GM23338 (cell line): ENCODE results near the gene SMTNL1. TPM values are rescaled to one million over a fixed set of nuclear protein-coding genes. Genes with fewer than 3 reads are reported as not detected.

Experiments used
- ATAC-seq: fragments of 200-7000 bp; cut with Tn5 transposase; 3 replicates; pipeline ENCODE4 v1.9.1; 2020
- DNase-seq: peaks from one replicate; pipeline ENCODE4 v3.0.0-alpha.2; 2015; ENCODE audit warnings: low spot score
- H2AFZ ChIP-seq: fragments of 200-600 bp; sonication (generic); 2 replicates; pipeline ENCODE4 v1.8.0; 2016; ENCODE audit warnings: antibody characterized with exemption, mild to moderate bottlenecking, moderate library complexity
- H3F3A ChIP-seq: fragments of 200-600 bp; sonication (generic); replicated peaks from 2 replicates; pipeline ENCODE4 v1.8.0; 2017; ENCODE audit warnings: antibody characterized with exemption, mixed run types, low read depth
- H3K27ac ChIP-seq: fragments of 200-600 bp; sonication (generic); 2 replicates; pipeline ENCODE4 v1.6.1; 2016; ENCODE audit warnings: low read depth
- H3K27me3 ChIP-seq: fragments of 200-600 bp; sonication (generic); 2 replicates; pipeline ENCODE4 v1.8.0; 2016; ENCODE audit warnings: mild to moderate bottlenecking, mixed run types, moderate library complexity; ENCODE audit not compliant: insufficient read depth
- H3K36me3 ChIP-seq: fragments of 200-600 bp; sonication (generic); 2 replicates; pipeline ENCODE4 v1.8.0; 2016; ENCODE audit warnings: mild to moderate bottlenecking; ENCODE audit not compliant: insufficient read depth
- H3K4me1 ChIP-seq: fragments of 200-600 bp; sonication (generic); 2 replicates; pipeline ENCODE4 v1.8.0; 2016; ENCODE audit warnings: mild to moderate bottlenecking, moderate library complexity; ENCODE audit not compliant: insufficient read depth
- H3K4me2 ChIP-seq: fragments of 200-600 bp; sonication (generic); 2 replicates; pipeline ENCODE4 v1.7.1; 2017; ENCODE audit warnings: mixed run types
- H3K4me3 ChIP-seq: fragments of 200-600 bp; sonication (generic); 2 replicates; pipeline ENCODE4 v1.6.1; 2016; ENCODE audit warnings: mixed run types
- H3K79me2 ChIP-seq: fragments of 200-600 bp; sonication (generic); replicated peaks from 2 replicates; pipeline ENCODE4 v1.8.0; 2017; ENCODE audit warnings: mild to moderate bottlenecking; ENCODE audit not compliant: insufficient read depth
- H3K9me2 ChIP-seq: fragments of 200-600 bp; sonication (generic); 2 replicates; pipeline ENCODE4 v1.8.0; 2017; ENCODE audit not compliant: insufficient read depth
- H4K20me1 ChIP-seq: fragments of 200-600 bp; sonication (generic); replicated peaks from 2 replicates; pipeline ENCODE4 v1.8.0; 2017; ENCODE audit warnings: mild to moderate bottlenecking; ENCODE audit not compliant: insufficient read depth
- H3K27ac Mint-ChIP-seq: 2 replicates; pipeline ENCODE4 v1.8.0; 2020; ENCODE audit warnings: inconsistent platforms, mild to moderate bottlenecking, moderate library complexity, mixed read lengths
- H3K27me3 Mint-ChIP-seq: 3 replicates; pipeline ENCODE4 v1.8.0; 2022; ENCODE audit warnings: low read depth, mild to moderate bottlenecking, moderate library complexity, mixed read lengths, inconsistent platforms; ENCODE audit not compliant: insufficient read depth, poor library complexity
- H3K36me3 Mint-ChIP-seq: 3 replicates; pipeline ENCODE4 v1.8.0; 2021; ENCODE audit warnings: low read depth, mild to moderate bottlenecking, inconsistent platforms, moderate library complexity, mixed read lengths
- H3K4me1 Mint-ChIP-seq: 3 replicates; pipeline ENCODE4 v1.8.0; 2020; ENCODE audit warnings: mild to moderate bottlenecking, inconsistent platforms, mixed read lengths
- H3K4me3 Mint-ChIP-seq: 3 replicates; pipeline ENCODE4 v1.8.0; 2021; ENCODE audit warnings: moderate library complexity, mild to moderate bottlenecking, inconsistent platforms, mixed read lengths
- H3K9me3 Mint-ChIP-seq: 3 replicates; pipeline ENCODE4 v1.8.0; 2020; ENCODE audit warnings: moderate library complexity, mild to moderate bottlenecking, inconsistent platforms, mixed read lengths
- CREB1 ChIP-seq: fragments of 250-450 bp; sonication (Bioruptor Pico); IDR thresholded peaks from 2 replicates; pipeline ENCODE4 v1.5.0; 2020; ENCODE audit warnings: low read depth, mild to moderate bottlenecking, moderate library complexity
- EZH2 ChIP-seq: fragments of 200-600 bp; sonication (generic); IDR thresholded peaks from one replicate; pipeline ENCODE4 v1.8.0; 2017; ENCODE audit warnings: antibody characterized with exemption, mild to moderate bottlenecking, low read depth; ENCODE audit not compliant: unreplicated experiment
- EZH2phosphoT487 ChIP-seq: fragments of 200-600 bp; sonication (generic); IDR thresholded peaks from one replicate; pipeline ENCODE4 v1.8.1; 2018; ENCODE audit warnings: antibody characterized with exemption; ENCODE audit not compliant: unreplicated experiment
- JUNB ChIP-seq: IDR thresholded peaks from one replicate; pipeline ENCODE4 v1.6.1; 2016; ENCODE audit warnings: antibody characterized with exemption; ENCODE audit not compliant: unreplicated experiment
- NANOG ChIP-seq: IDR thresholded peaks from 2 replicates; pipeline ENCODE4 v1.6.1; 2016; ENCODE audit warnings: antibody characterized with exemption, borderline replicate concordance
- POLR2AphosphoS5 ChIP-seq: IDR thresholded peaks from 2 replicates; pipeline ENCODE4 v1.6.1; 2016; ENCODE audit warnings: antibody characterized with exemption, low read depth
- STAT1 ChIP-seq: IDR thresholded peaks from one replicate; pipeline ENCODE4 v1.6.1; 2016; ENCODE audit warnings: antibody characterized with exemption; ENCODE audit not compliant: unreplicated experiment
- ZNF114 ChIP-seq: fragments of 250-450 bp; sonication (Bioruptor Pico); IDR thresholded peaks from 2 replicates; pipeline ENCODE4 v1.5.0; 2020; ENCODE audit warnings: mild to moderate bottlenecking, moderate library complexity
- ZNF331 ChIP-seq: fragments of 250-450 bp; sonication (Bioruptor Pico); IDR thresholded peaks from 2 replicates; pipeline ENCODE4 v1.5.0; 2020; ENCODE audit warnings: low read depth, mild to moderate bottlenecking, moderate library complexity
- polyA plus RNA-seq: library from polyadenylated mRNA; unstranded; fragments of >200 nt; fragmentation: Nextera tagmentation; extraction: Ambion mirVana; gene quantifications from 2 replicates; pipeline ENCODE4 v1.2.1, GENCODE V29; 2016
- total RNA-seq: library from RNA; depleted of rRNA; stranded (reverse); fragments of >200 nt; shearing (Covaris generic); gene quantifications from 2 replicates; pipeline ENCODE4 v1.2.3, GENCODE V29; 2014
- TF ChIP-seq, protein P1 (sequence below): IDR thresholded peaks from 2 replicates; pipeline ENCODE4 v1.6.1; 2016; ENCODE audit warnings: antibody characterized with exemption
- TF ChIP-seq, protein P2 (sequence below), 2 experiments: fragments of 200-600 bp in 1 of 2; sonication (generic) in 1 of 2; conservative IDR thresholded peaks; 2 replicates each; pipeline versions ENCODE4 v1.5.1 to v1.6.1; 2016 to 2017; ENCODE audit warnings: antibody characterized with exemption in 2 of 2, low read depth in 2 of 2, mild to moderate bottlenecking in 2 of 2, moderate library complexity in 1 of 2
- TF ChIP-seq, protein P3 (sequence below): fragments of 250-450 bp; sonication (Bioruptor Pico); IDR thresholded peaks from 2 replicates; pipeline ENCODE4 v1.5.0; 2020; ENCODE audit warnings: mild to moderate bottlenecking, moderate library complexity
- TF ChIP-seq, protein P4 (sequence below): IDR thresholded peaks from one replicate; pipeline ENCODE4 v1.6.1; 2018; ENCODE audit warnings: antibody characterized with exemption; ENCODE audit not compliant: unreplicated experiment

Gene SMTNL1
- total and polyA plus RNA-seq, 2 experiments from 2014 or later, result 0.31 to 0.70 TPM

DNA sequence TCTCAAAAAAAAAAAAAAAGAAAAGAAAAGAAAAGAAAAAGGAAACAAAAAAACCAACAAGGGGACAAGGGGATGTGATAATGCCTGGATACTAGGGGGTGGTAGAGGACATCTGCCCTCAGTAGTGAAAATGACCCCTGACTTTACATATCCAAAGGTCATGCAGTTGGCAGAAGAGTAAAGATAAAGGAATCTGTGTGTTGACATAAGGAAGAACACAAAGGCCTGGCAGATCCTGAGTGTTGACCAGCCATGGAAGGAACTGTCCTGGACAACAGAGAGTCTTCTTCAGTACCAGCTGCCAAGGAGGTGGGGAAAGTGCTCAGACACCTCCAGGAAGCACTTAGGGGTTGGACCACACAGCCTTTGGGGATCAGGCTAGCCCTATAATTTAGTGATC lies 34.5 kb upstream of the SMTNL1 start:
- H3K4me1 Mint-ChIP-seq, result peaks cover 43% of the 10 kb centered on the region
- Histone ChIP-seq H3F3A (peaks cover 14% of the 10 kb centered on the region), H3K27me3 (no peaks in the 10 kb centered on the region), H3K4me2 (no peak overlapping the region), H3K27ac (no peak overlapping the region), H3K4me1 (peaks cover 31% of the 10 kb centered on the region), H3K79me2 (peaks cover 28% of the 10 kb centered on the region), H3K9me2 (no peaks in the 10 kb centered on the region), H2AFZ (no peak overlapping the region), H3K4me3 (no peak overlapping the region), H3K36me3 (no peaks in the 10 kb centered on the region), H4K20me1 (peaks cover 15% of the 10 kb centered on the region)
- ATAC-seq (no peak), DNase-seq (no peak)
- peaks cover 16% of the 10 kb centered on the region for H3K27me3 Mint-ChIP-seq
- peaks cover 47% of the 10 kb centered on the region for H3K36me3 Mint-ChIP-seq
- H3K4me3 Mint-ChIP-seq, result no peak overlapping the region
- H3K9me3 Mint-ChIP-seq, result no peaks in the 10 kb centered on the region
- TF ChIP-seq EZH2, result no peak
- no peak for TF ChIP-seq NANOG
- TF ChIP-seq, protein P1, sequence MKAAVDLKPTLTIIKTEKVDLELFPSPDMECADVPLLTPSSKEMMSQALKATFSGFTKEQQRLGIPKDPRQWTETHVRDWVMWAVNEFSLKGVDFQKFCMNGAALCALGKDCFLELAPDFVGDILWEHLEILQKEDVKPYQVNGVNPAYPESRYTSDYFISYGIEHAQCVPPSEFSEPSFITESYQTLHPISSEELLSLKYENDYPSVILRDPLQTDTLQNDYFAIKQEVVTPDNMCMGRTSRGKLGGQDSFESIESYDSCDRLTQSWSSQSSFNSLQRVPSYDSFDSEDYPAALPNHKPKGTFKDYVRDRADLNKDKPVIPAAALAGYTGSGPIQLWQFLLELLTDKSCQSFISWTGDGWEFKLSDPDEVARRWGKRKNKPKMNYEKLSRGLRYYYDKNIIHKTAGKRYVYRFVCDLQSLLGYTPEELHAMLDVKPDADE, result no peak
- TF ChIP-seq CREB1 (CRISPR knock-in tag), result no peak
- TF ChIP-seq STAT1, result no peak
- no peak for TF ChIP-seq ZNF331 (CRISPR knock-in tag)
- TF ChIP-seq, protein P2, sequence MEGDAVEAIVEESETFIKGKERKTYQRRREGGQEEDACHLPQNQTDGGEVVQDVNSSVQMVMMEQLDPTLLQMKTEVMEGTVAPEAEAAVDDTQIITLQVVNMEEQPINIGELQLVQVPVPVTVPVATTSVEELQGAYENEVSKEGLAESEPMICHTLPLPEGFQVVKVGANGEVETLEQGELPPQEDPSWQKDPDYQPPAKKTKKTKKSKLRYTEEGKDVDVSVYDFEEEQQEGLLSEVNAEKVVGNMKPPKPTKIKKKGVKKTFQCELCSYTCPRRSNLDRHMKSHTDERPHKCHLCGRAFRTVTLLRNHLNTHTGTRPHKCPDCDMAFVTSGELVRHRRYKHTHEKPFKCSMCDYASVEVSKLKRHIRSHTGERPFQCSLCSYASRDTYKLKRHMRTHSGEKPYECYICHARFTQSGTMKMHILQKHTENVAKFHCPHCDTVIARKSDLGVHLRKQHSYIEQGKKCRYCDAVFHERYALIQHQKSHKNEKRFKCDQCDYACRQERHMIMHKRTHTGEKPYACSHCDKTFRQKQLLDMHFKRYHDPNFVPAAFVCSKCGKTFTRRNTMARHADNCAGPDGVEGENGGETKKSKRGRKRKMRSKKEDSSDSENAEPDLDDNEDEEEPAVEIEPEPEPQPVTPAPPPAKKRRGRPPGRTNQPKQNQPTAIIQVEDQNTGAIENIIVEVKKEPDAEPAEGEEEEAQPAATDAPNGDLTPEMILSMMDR (conservative IDR thresholded peaks at IDR 0.05; ENCODE audit: low read depth in 2 of 2), result no peak
- no peak for TF ChIP-seq EZH2phosphoT487
- TF ChIP-seq, protein P3, sequence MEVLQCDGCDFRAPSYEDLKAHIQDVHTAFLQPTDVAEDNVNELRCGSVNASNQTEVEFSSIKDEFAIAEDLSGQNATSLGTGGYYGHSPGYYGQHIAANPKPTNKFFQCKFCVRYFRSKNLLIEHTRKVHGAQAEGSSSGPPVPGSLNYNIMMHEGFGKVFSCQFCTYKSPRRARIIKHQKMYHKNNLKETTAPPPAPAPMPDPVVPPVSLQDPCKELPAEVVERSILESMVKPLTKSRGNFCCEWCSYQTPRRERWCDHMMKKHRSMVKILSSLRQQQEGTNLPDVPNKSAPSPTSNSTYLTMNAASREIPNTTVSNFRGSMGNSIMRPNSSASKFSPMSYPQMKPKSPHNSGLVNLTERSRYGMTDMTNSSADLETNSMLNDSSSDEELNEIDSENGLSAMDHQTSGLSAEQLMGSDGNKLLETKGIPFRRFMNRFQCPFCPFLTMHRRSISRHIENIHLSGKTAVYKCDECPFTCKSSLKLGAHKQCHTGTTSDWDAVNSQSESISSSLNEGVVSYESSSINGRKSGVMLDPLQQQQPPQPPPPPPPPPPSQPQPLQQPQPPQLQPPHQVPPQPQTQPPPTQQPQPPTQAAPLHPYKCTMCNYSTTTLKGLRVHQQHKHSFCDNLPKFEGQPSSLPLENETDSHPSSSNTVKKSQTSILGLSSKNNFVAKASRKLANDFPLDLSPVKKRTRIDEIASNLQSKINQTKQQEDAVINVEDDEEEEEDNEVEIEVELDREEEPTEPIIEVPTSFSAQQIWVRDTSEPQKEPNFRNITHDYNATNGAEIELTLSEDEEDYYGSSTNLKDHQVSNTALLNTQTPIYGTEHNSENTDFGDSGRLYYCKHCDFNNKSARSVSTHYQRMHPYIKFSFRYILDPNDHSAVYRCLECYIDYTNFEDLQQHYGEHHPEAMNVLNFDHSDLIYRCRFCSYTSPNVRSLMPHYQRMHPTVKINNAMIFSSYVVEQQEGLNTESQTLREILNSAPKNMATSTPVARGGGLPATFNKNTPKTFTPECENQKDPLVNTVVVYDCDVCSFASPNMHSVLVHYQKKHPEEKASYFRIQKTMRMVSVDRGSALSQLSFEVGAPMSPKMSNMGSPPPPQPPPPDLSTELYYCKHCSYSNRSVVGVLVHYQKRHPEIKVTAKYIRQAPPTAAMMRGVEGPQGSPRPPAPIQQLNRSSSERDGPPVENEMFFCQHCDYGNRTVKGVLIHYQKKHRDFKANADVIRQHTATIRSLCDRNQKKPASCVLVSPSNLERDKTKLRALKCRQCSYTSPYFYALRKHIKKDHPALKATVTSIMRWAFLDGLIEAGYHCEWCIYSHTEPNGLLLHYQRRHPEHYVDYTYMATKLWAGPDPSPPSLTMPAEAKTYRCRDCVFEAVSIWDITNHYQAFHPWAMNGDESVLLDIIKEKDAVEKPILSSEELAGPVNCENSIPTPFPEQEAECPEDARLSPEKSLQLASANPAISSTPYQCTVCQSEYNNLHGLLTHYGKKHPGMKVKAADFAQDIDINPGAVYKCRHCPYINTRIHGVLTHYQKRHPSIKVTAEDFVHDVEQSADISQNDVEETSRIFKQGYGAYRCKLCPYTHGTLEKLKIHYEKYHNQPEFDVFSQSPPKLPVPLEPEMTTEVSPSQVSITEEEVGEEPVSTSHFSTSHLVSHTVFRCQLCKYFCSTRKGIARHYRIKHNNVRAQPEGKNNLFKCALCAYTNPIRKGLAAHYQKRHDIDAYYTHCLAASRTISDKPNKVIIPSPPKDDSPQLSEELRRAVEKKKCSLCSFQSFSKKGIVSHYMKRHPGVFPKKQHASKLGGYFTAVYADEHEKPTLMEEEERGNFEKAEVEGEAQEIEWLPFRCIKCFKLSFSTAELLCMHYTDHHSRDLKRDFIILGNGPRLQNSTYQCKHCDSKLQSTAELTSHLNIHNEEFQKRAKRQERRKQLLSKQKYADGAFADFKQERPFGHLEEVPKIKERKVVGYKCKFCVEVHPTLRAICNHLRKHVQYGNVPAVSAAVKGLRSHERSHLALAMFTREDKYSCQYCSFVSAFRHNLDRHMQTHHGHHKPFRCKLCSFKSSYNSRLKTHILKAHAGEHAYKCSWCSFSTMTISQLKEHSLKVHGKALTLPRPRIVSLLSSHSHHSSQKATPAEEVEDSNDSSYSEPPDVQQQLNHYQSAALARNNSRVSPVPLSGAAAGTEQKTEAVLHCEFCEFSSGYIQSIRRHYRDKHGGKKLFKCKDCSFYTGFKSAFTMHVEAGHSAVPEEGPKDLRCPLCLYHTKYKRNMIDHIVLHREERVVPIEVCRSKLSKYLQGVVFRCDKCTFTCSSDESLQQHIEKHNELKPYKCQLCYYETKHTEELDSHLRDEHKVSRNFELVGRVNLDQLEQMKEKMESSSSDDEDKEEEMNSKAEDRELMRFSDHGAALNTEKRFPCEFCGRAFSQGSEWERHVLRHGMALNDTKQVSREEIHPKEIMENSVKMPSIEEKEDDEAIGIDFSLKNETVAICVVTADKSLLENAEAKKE (CRISPR knock-in tag), result no peak
- TF ChIP-seq JUNB, result no peak
- TF ChIP-seq ZNF114 (CRISPR knock-in tag), result no peak
- TF ChIP-seq, protein P4, sequence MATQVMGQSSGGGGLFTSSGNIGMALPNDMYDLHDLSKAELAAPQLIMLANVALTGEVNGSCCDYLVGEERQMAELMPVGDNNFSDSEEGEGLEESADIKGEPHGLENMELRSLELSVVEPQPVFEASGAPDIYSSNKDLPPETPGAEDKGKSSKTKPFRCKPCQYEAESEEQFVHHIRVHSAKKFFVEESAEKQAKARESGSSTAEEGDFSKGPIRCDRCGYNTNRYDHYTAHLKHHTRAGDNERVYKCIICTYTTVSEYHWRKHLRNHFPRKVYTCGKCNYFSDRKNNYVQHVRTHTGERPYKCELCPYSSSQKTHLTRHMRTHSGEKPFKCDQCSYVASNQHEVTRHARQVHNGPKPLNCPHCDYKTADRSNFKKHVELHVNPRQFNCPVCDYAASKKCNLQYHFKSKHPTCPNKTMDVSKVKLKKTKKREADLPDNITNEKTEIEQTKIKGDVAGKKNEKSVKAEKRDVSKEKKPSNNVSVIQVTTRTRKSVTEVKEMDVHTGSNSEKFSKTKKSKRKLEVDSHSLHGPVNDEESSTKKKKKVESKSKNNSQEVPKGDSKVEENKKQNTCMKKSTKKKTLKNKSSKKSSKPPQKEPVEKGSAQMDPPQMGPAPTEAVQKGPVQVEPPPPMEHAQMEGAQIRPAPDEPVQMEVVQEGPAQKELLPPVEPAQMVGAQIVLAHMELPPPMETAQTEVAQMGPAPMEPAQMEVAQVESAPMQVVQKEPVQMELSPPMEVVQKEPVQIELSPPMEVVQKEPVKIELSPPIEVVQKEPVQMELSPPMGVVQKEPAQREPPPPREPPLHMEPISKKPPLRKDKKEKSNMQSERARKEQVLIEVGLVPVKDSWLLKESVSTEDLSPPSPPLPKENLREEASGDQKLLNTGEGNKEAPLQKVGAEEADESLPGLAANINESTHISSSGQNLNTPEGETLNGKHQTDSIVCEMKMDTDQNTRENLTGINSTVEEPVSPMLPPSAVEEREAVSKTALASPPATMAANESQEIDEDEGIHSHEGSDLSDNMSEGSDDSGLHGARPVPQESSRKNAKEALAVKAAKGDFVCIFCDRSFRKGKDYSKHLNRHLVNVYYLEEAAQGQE, result no peak
- no peak for TF ChIP-seq POLR2AphosphoS5
- H3K27ac Mint-ChIP-seq, result no peak overlapping the region
